Measurements from ENCODE around the gene IKZF2. TPM values are rescaled to one million over a fixed set of nuclear protein-coding genes. Genes with fewer than 3 reads are reported as not detected.

IKZF2 gene
- total RNA-seq, 1 experiment from 2014 or later, result 14.2 TPM

GRCh38 chr2:213017404-213017803, 134.0 kb downstream of the IKZF2 start:
- intact Hi-C loops (cut with micrococcal nuclease; ENCODE audit: unreplicated experiment), result no loop called here
- Mint-ChIP-seq H3K27ac (ENCODE audit: unreplicated experiment) (no peak overlapping the region), H3K4me3 (ENCODE audit: unreplicated experiment) (no peak overlapping the region), H3K27me3 (ENCODE audit: insufficient read depth, unreplicated experiment) (no peaks in the 10 kb centered on the region), H3K9me3 (ENCODE audit: unreplicated experiment) (no peaks in the 10 kb centered on the region), H3K4me1 (ENCODE audit: low read depth, unreplicated experiment) (no peaks in the 10 kb centered on the region), H3K36me3 (ENCODE audit: insufficient read depth, unreplicated experiment) (no peaks in the 10 kb centered on the region)
- Histone ChIP-seq H3K4me1 (no peaks in the 10 kb centered on the region), H3K36me3 (ENCODE audit: control insufficient read depth, insufficient read depth, low read length) (no peaks in the 10 kb centered on the region), H3K4me3 (ENCODE audit: low read depth, low read length) (no peak overlapping the region), H3K27me3 (replicated peaks; ENCODE audit: control insufficient read depth, insufficient read depth, low read length) (no peaks in the 10 kb centered on the region), H3K9me3 (no peaks in the 10 kb centered on the region)
- no peak for TF ChIP-seq CTCF (IDR thresholded peaks at IDR 0.05; ENCODE audit: insufficient read depth in 1 of 2, low read depth in 1 of 2, low read length in 1 of 2, severe bottlenecking in 1 of 2, unreplicated experiment in 1 of 2)
- ChIA-PET CTCF (no interaction called here), POLR2A (no interaction called here)
- DNase-seq, result no peak
- BruUV-seq (replicated peaks), result no TSS peak

GRCh38 chr2:213016984-213017351, 134.4 kb downstream of the IKZF2 start:
- no TSS peak for BruUV-seq (replicated peaks)
- Mint-ChIP-seq H3K27ac (ENCODE audit: unreplicated experiment) (no peak overlapping the region), H3K36me3 (ENCODE audit: insufficient read depth, unreplicated experiment) (no peaks in the 10 kb centered on the region), H3K4me1 (ENCODE audit: low read depth, unreplicated experiment) (no peaks in the 10 kb centered on the region), H3K9me3 (ENCODE audit: unreplicated experiment) (no peaks in the 10 kb centered on the region), H3K27me3 (ENCODE audit: insufficient read depth, unreplicated experiment) (no peaks in the 10 kb centered on the region), H3K4me3 (ENCODE audit: unreplicated experiment) (no peak overlapping the region)
- Histone ChIP-seq H3K4me3 (ENCODE audit: low read depth, low read length) (no peak overlapping the region), H3K9me3 (no peaks in the 10 kb centered on the region), H3K27me3 (replicated peaks; ENCODE audit: control insufficient read depth, insufficient read depth, low read length) (no peaks in the 10 kb centered on the region), H3K4me1 (no peaks in the 10 kb centered on the region), H3K36me3 (ENCODE audit: control insufficient read depth, insufficient read depth, low read length) (no peaks in the 10 kb centered on the region)
- DNase-seq, result no peak
- no peak for TF ChIP-seq CTCF (IDR thresholded peaks at IDR 0.05; ENCODE audit: insufficient read depth in 1 of 2, low read depth in 1 of 2, low read length in 1 of 2, severe bottlenecking in 1 of 2, unreplicated experiment in 1 of 2)
- ChIA-PET POLR2A (no interaction called here), CTCF (no interaction called here)
- intact Hi-C loops (cut with micrococcal nuclease; ENCODE audit: unreplicated experiment), result no loop called here

- no peak overlapping the region for H3K27ac Mint-ChIP-seq (ENCODE audit: unreplicated experiment)
- intact Hi-C loops (cut with micrococcal nuclease; ENCODE audit: unreplicated experiment), result no loop called here
- TF ChIP-seq CTCF (IDR thresholded peaks at IDR 0.05; ENCODE audit: insufficient read depth in 1 of 2, low read depth in 1 of 2, low read length in 1 of 2, severe bottlenecking in 1 of 2, unreplicated experiment in 1 of 2), result no peak
- no peak overlapping the region for H3K4me3 Mint-ChIP-seq (ENCODE audit: unreplicated experiment)
- ChIA-PET CTCF (interaction anchor here (0.5 kb wide), 1 partner anchor 67 kb away, joined by 5 read pairs; no protein-coding TSS in a partner anchor), POLR2A (no interaction called here)
- Histone ChIP-seq H3K4me1 (no peaks in the 10 kb centered on the region), H3K4me3 (ENCODE audit: low read depth, low read length) (no peak overlapping the region), H3K36me3 (ENCODE audit: control insufficient read depth, insufficient read depth, low read length) (no peaks in the 10 kb centered on the region), H3K9me3 (no peaks in the 10 kb centered on the region), H3K27me3 (replicated peaks; ENCODE audit: control insufficient read depth, insufficient read depth, low read length) (no peaks in the 10 kb centered on the region)
- H3K4me1 Mint-ChIP-seq (ENCODE audit: low read depth, unreplicated experiment), result no peaks in the 10 kb centered on the region
- no TSS peak for BruUV-seq (replicated peaks)
- no peaks in the 10 kb centered on the region for H3K9me3 Mint-ChIP-seq (ENCODE audit: unreplicated experiment)
- DNase-seq, result no peak
- H3K27me3 Mint-ChIP-seq (ENCODE audit: insufficient read depth, unreplicated experiment), result no peaks in the 10 kb centered on the region
- no peaks in the 10 kb centered on the region for H3K36me3 Mint-ChIP-seq (ENCODE audit: insufficient read depth, unreplicated experiment)
Measured at GRCh38 chr2:213016166-213016983, 135.0 kb downstream of the IKZF2 start.

Measured in Caco-2 (cell line).